AG04450 (cell line): ENCODE results near the gene SCFD2. TPM values are rescaled to one million over a fixed set of nuclear protein-coding genes. Genes with fewer than 3 reads are reported as not detected.

Experiments
- CTCF ChIA-PET: fragments of 300-600, 350-600 bp; formaldehyde crosslinking; extraction: SDS; loops from one replicate; lab custom pipeline; 2022; ENCODE audit warnings: antibody characterized with exemption, inconsistent platforms; lab: Charles Lee
- POLR2A ChIA-PET: fragments of 350-600 bp; formaldehyde crosslinking; extraction: SDS; loops from one replicate; lab custom pipeline; 2021; ENCODE audit warnings: antibody characterized with exemption, inconsistent platforms; lab: Yijun Ruan, JAX
- DNase-seq: peaks from one replicate; pipeline ENCODE4 v3.0.0-alpha.2; 2011; ENCODE audit warnings: low read depth, low spot score
- H3K27ac ChIP-seq: one replicate; pipeline ENCODE4 v1.5.1; 2012; ENCODE audit warnings: low read depth, low read length, control low read depth
- H3K27me3 ChIP-seq: one replicate; pipeline ENCODE4 v1.6.0; 2012; ENCODE audit warnings: low read length; ENCODE audit not compliant: control insufficient read depth, insufficient read depth
- H3K4me3 ChIP-seq: 2 replicates; pipeline ENCODE4 v1.5.1; 2011; ENCODE audit warnings: mild to moderate bottlenecking, low read depth, low read length, control low read depth
- H3K9me3 ChIP-seq: 2 replicates; pipeline ENCODE4 v1.5.1; 2012; ENCODE audit warnings: low read length; ENCODE audit not compliant: control insufficient read depth, insufficient read depth
- polyA plus RNA-seq: library from polyadenylated mRNA; depleted of rRNA; stranded (reverse); fragments of >200 nt; gene quantifications from 2 replicates; pipeline ENCODE4 v1.2.3, GENCODE V29; 2011
- TF ChIP-seq, protein P1 (sequence below): IDR thresholded peaks from 2 replicates; pipeline ENCODE4 v1.5.1; 2011; ENCODE audit warnings: low read depth, low read length, control low read depth, inconsistent platforms

SCFD2 gene
- polyA plus RNA-seq, 1 experiment: 16.4 TPM

DNA sequence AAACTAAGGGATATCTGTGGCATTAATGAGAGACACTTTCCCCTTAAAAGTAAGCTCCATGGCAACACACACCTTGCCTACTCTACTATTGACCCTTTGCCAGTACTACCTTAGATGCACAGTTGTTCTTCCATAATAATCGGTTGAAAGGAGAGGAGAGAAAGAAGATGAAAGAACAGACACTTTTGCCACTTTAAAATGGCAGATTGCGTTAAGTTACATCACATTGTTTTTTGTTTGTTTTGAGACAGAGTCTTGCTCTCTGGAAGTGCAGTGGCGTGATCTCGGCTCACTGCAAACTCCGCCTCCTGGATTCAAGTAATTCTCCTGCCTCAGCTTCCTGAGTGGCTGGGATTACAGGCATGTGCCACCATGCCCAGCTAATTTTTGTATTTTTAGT lies 239.8 kb downstream of the SCFD2 start:
- Histone ChIP-seq H3K4me3 (no peak overlapping the region), H3K27me3 (no peaks in the 10 kb centered on the region), H3K9me3 (no peaks in the 10 kb centered on the region), H3K27ac (no peak overlapping the region)
- ChIA-PET CTCF (interaction anchor here (0.6 kb wide), 1 partner anchor 72 kb away, joined by 3 read pairs; no protein-coding TSS in a partner anchor), POLR2A (no interaction called here)
- no peak for DNase-seq
- TF ChIP-seq, protein P1, sequence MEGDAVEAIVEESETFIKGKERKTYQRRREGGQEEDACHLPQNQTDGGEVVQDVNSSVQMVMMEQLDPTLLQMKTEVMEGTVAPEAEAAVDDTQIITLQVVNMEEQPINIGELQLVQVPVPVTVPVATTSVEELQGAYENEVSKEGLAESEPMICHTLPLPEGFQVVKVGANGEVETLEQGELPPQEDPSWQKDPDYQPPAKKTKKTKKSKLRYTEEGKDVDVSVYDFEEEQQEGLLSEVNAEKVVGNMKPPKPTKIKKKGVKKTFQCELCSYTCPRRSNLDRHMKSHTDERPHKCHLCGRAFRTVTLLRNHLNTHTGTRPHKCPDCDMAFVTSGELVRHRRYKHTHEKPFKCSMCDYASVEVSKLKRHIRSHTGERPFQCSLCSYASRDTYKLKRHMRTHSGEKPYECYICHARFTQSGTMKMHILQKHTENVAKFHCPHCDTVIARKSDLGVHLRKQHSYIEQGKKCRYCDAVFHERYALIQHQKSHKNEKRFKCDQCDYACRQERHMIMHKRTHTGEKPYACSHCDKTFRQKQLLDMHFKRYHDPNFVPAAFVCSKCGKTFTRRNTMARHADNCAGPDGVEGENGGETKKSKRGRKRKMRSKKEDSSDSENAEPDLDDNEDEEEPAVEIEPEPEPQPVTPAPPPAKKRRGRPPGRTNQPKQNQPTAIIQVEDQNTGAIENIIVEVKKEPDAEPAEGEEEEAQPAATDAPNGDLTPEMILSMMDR: no peak

DNA sequence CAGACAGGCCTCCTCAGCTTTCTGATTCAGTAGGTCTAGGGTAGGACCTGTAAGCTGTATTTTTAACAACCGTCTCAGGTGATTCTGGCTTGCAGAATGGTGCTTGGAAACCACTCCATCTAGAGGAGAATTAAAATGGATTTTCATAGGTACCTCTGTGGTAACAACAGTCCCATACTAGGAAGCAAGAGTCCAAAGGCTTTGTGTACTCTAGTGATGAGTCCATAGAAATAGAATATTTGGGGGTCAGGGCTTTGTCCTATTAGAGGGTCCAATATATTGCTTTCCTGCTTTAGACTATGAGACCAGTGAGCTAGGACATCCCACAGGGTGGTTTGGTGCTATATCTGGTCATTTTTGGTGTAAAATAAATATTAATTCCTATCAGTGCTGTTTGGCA lies 242.0 kb downstream of the SCFD2 start:
- H3K27ac ChIP-seq: no peak overlapping the region
- no peaks in the 10 kb centered on the region for H3K9me3 ChIP-seq
- TF ChIP-seq, protein P1: no peak
- POLR2A ChIA-PET: no interaction called here
- no peak for DNase-seq
- no peak overlapping the region for H3K4me3 ChIP-seq
- H3K27me3 ChIP-seq: no peaks in the 10 kb centered on the region
- CTCF ChIA-PET: no interaction called here

DNA sequence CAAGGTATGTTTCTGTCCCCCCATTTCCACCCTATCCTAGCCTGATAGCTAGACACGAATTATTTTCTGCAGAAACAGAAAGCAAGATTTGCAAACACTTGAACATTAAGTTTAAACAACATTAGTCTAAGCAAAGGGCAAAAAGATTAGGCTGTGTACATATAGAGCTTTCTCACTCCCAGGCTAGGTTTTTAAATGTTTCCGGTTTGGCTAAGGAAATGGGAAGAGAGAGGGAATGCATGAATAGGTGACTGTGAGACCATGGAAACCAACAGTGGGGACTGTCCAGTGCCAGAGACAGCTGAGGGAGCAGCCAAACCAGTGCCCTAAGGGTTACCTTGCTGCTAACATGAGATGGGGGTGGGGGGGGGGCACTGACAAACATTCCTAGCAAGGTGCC lies 242.7 kb downstream of the SCFD2 start:
- Histone ChIP-seq H3K27me3 (no peaks in the 10 kb centered on the region), H3K9me3 (no peaks in the 10 kb centered on the region), H3K27ac (no peak overlapping the region), H3K4me3 (no peak overlapping the region)
- DNase-seq: no peak
- ChIA-PET CTCF (no interaction called here), POLR2A (no interaction called here)
- TF ChIP-seq, protein P1: no peak

DNA sequence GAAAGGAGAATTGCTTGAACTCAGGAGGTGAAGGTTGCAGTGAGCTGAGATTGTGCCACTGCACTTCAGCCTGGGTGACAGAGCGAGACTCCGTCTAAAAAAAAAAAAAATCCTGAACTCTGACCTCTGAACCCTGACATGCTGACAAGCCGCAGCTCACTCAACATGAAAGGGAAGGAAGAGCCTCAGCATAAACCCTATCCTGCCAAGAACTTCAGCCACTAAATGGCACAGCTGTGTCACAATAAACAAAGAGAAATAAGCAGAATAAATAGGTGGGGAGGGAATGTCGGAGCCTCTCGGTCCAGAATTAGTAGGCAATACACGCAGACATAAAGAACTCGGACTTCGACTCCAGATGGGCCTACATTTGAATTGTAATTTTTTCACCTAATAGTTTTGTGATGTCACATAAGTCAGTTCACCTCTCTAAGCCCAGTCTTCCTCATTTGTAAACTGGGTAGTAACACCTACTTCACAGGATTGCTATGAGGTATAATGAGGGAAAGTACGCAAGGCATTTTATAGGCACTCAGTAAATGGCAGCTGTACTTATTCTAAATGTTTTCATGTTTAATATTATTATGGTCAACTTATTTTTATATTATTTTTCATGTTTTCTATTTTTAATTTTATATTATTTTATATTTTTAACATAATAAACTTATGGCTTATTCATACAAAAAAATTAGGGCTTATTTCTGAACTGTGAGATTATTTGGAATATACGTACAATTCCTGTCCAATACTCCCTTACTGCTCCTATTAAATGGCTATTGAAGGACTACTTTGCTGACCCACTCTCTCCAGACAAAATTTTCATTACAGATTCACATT lies 243.4 kb downstream of the SCFD2 start:
- no peak for DNase-seq
- H3K4me3 ChIP-seq: no peak overlapping the region
- no peaks in the 10 kb centered on the region for H3K9me3 ChIP-seq
- no peaks in the 10 kb centered on the region for H3K27me3 ChIP-seq
- TF ChIP-seq, protein P1: no peak
- ChIA-PET POLR2A (no interaction called here), CTCF (no interaction called here)
- no peak overlapping the region for H3K27ac ChIP-seq

DNA sequence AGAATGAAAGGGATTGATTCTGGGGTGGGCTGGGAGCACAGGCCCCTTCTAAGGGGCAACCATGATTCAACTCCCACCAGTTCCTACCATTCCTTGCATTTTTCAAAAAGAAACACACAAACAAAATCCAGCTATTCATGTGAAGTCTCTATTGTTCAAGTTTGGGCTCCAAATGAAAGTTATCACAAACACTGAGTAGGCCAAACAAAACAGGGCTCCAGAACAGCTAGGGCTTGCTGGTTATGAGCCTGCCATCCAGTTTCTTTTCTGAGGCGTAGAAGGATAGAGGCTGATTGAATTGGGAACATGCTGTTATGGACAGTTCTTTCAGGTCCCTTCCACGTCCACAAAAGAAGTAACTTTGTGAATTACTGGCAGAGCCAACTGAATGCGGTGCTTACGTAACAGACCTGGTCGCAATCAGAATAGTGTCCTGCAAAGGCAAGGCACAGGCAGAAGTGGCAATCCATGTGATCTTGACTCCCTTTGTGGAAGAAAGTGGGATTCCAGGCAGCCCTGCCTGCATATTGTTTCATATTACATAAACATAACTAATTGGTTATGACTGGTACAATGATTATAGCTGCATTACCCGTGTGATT lies 244.5 kb downstream of the SCFD2 start:
- no peaks in the 10 kb centered on the region for H3K27me3 ChIP-seq
- TF ChIP-seq, protein P1: no peak
- no peak for DNase-seq
- ChIA-PET CTCF (interaction anchor here (0.6 kb wide), 1 partner anchor 343 kb away, joined by 3 read pairs; no protein-coding TSS in a partner anchor), POLR2A (no interaction called here)
- no peak overlapping the region for H3K27ac ChIP-seq
- H3K4me3 ChIP-seq: no peak overlapping the region
- H3K9me3 ChIP-seq: no peaks in the 10 kb centered on the region
